SK-N-SH (cell line): ENCODE data around the gene KCNJ16. TPM values are rescaled to one million over a fixed set of nuclear protein-coding genes. Genes with fewer than 3 reads are reported as not detected.

Experiments used
- CTCF ChIA-PET: fragments of 300-600, 350-600 bp; formaldehyde crosslinking; extraction: SDS; loops from one replicate; lab custom pipeline; 2021; lab: Yijun Ruan, JAX
- POLR2A ChIA-PET: fragments of 350-600 bp; sonication (Branson Sonifier 250); formaldehyde crosslinking; extraction: SDS; loops from one replicate; lab custom pipeline; 2020; ENCODE audit warnings: antibody characterized with exemption, inconsistent platforms; lab: Yijun Ruan, JAX
- DNase-seq: peaks from one replicate; pipeline ENCODE4 v3.0.0; 2012
- H2AFZ ChIP-seq: fragments of 200-600 bp; sonication (generic); 2 replicates; pipeline ENCODE4 v1.8.1; 2016; ENCODE audit warnings: antibody characterized with exemption, mild to moderate bottlenecking, low read depth
- H3F3A ChIP-seq: fragments of 200-600 bp; sonication (generic); replicated peaks from 2 replicates; pipeline ENCODE3; 2016; ENCODE audit warnings: antibody characterized with exemption, mild to moderate bottlenecking; ENCODE audit not compliant: insufficient read depth
- H3K27ac ChIP-seq, 2 experiments: fragments of 200-500 bp in 1 of 2; fragments of 200-600 bp in 1 of 2; sonication (Bioruptor generic) in 1 of 2; sonication (generic), shearing (Covaris generic) in 1 of 2; 2 replicates each; pipeline versions ENCODE4 v1.5.1 to v1.6.1; 2014 to 2016; ENCODE audit warnings: low read depth in 2 of 2, inconsistent platforms in 1 of 2, low read length in 1 of 2, mild to moderate bottlenecking in 1 of 2, mixed read lengths in 1 of 2
- H3K27me3 ChIP-seq: fragments of 200-600 bp; sonication (generic), shearing (Covaris generic); 2 replicates; pipeline ENCODE4 v1.6.1; 2016; ENCODE audit warnings: mixed run types; ENCODE audit not compliant: insufficient read depth
- H3K36me3 ChIP-seq, 2 experiments: fragments of 200-500 bp in 1 of 2; fragments of 200-600 bp in 1 of 2; sonication (Bioruptor generic) in 1 of 2; sonication (generic) in 1 of 2; replicated peaks in 1 of 2; 2 replicates each; pipeline versions ENCODE3 to v1.5.1; 2014 to 2016; ENCODE audit warnings: low read length in 1 of 2, mild to moderate bottlenecking in 1 of 2; ENCODE audit not compliant: insufficient read depth in 2 of 2, control insufficient read depth in 1 of 2
- H3K4me1 ChIP-seq, 2 experiments: fragments of 200-500 bp in 1 of 2; fragments of 200-600 bp in 1 of 2; sonication (Bioruptor generic) in 1 of 2; sonication (generic), shearing (Covaris generic) in 1 of 2; 2 replicates each; pipeline versions ENCODE4 v1.5.1 to v1.6.1; 2014 to 2016; ENCODE audit warnings: low read depth in 1 of 2, low read length in 1 of 2, mixed run types in 1 of 2; ENCODE audit not compliant: insufficient read depth in 2 of 2, control insufficient read depth in 1 of 2
- H3K4me2 ChIP-seq: fragments of 200-600 bp; sonication (generic), shearing (Covaris generic); 2 replicates; pipeline ENCODE4 v1.6.1; 2017; ENCODE audit warnings: mixed run types
- H3K4me3 ChIP-seq, 2 experiments: fragments of 200-500 bp in 1 of 2; fragments of 200-600 bp in 1 of 2; sonication (Bioruptor generic) in 1 of 2; sonication (generic), shearing (Covaris generic) in 1 of 2; 2 replicates each; pipeline versions ENCODE4 v1.5.1 to v1.8.1; 2014 to 2016; ENCODE audit warnings: low read depth in 2 of 2, inconsistent platforms in 1 of 2, low read length in 1 of 2, mild to moderate bottlenecking in 1 of 2, mixed read lengths in 1 of 2, moderate library complexity in 1 of 2
- H3K79me2 ChIP-seq: fragments of 200-600 bp; sonication (generic); 2 replicates; pipeline ENCODE4 v1.8.1; 2017; ENCODE audit warnings: mild to moderate bottlenecking; ENCODE audit not compliant: insufficient read depth
- H3K9ac ChIP-seq: fragments of 200-600 bp; sonication (generic); 2 replicates; pipeline ENCODE4 v1.6.1; 2017; ENCODE audit warnings: mixed run types
- H3K9me2 ChIP-seq: fragments of 200-600 bp; sonication (generic); 2 replicates; pipeline ENCODE4 v1.6.1; 2017; ENCODE audit warnings: mixed run types
- H3K9me3 ChIP-seq: fragments of 200-600 bp; sonication (generic); 2 replicates; pipeline ENCODE4 v1.6.1; 2017; ENCODE audit warnings: mixed run types, mild to moderate bottlenecking, moderate library complexity
- H4K20me1 ChIP-seq: fragments of 200-600 bp; sonication (generic); 2 replicates; pipeline ENCODE4 v1.6.1; 2017; ENCODE audit warnings: mild to moderate bottlenecking, mixed run types; ENCODE audit not compliant: insufficient read depth
- CHD2 ChIP-seq: fragments of 150-350 bp; IDR thresholded peaks from 2 replicates; pipeline ENCODE4 v1.6.1; 2018; ENCODE audit warnings: low read length; ENCODE audit not compliant: partially characterized antibody
- FOSL2 ChIP-seq: IDR thresholded peaks from 2 replicates; pipeline ENCODE4 v1.4.0; 2012; ENCODE audit warnings: low read depth, mild to moderate bottlenecking, moderate library complexity, borderline replicate concordance
- FOXM1 ChIP-seq: IDR thresholded peaks from 2 replicates; pipeline ENCODE4 v1.4.0; 2012; ENCODE audit warnings: low read depth, mild to moderate bottlenecking
- MEF2A ChIP-seq: IDR thresholded peaks from 2 replicates; pipeline ENCODE4 v1.4.0; 2012; ENCODE audit warnings: low read depth, borderline replicate concordance
- MXI1 ChIP-seq: IDR thresholded peaks from 2 replicates; pipeline ENCODE4 v1.6.1; 2012; ENCODE audit warnings: mild to moderate bottlenecking, low read depth, low read length, improper control_type of control experiment
- POLR2AphosphoS5 ChIP-seq: IDR thresholded peaks from 2 replicates; pipeline ENCODE4 v1.6.1; 2012; ENCODE audit warnings: low read depth, low read length
- REST ChIP-seq: IDR thresholded peaks from 2 replicates; pipeline ENCODE4 v1.6.1; 2012; ENCODE audit warnings: mild to moderate bottlenecking, low read depth, low read length, moderate library complexity
- RXRA ChIP-seq: IDR thresholded peaks from 2 replicates; pipeline ENCODE4 v1.4.0; 2012; ENCODE audit warnings: low read depth, mild to moderate bottlenecking, borderline replicate concordance
- TCF12 ChIP-seq: IDR thresholded peaks from 2 replicates; pipeline ENCODE4 v1.4.0; 2012
- TEAD4 ChIP-seq: IDR thresholded peaks from 2 replicates; pipeline ENCODE4 v1.4.0; 2012; ENCODE audit warnings: mild to moderate bottlenecking, borderline replicate concordance; ENCODE audit not compliant: insufficient read depth
- WGBS: methylation state at CpG from one replicate; pipeline ENCODE4 v1.1.6; 2017; ENCODE audit warnings: low lambda C conversion rate; 5-methylcytosine and 5-hydroxymethylcytosine counted together
- polyA plus RNA-seq, 3 experiments: library from polyadenylated mRNA; depleted of rRNA; stranded (reverse); fragments of >200 nt; gene quantifications; 2 replicates each; pipeline ENCODE4 v1.2.3, GENCODE V29; 2012

KCNJ16 gene
- polyA plus RNA-seq, 1 of the 3 experiments (the other 2 are of a cell fraction): not detected

GRCh38 chr17:70111201-70111600 is 36.2 kb downstream of the KCNJ16 start:
- H3K36me3 ChIP-seq: no peaks in the 10 kb centered on the region
- H2AFZ ChIP-seq: no peak overlapping the region
- H3K9me2 ChIP-seq: no peaks in the 10 kb centered on the region
- H3K27ac ChIP-seq: no peak overlapping the region
- H3K27me3 ChIP-seq: no peaks in the 10 kb centered on the region
- H3K4me1 ChIP-seq: peaks cover 0 to 3% of the 10 kb centered on the region in 2 experiments; a peak in 1 of 4 replicates
- peaks cover 2% of the 10 kb centered on the region for H3F3A ChIP-seq
- H3K9ac ChIP-seq: no peak overlapping the region
- ChIA-PET CTCF (interaction anchor here (1.0 to 2.6 kb wide), 3 partner anchors 12 to 48 kb away, joined by 3 to 9 read pairs (median 3); no protein-coding TSS in a partner anchor), POLR2A (no interaction called here)
- no peak for TF ChIP-seq MXI1
- TF ChIP-seq FOXM1: no peak
- TF ChIP-seq MEF2A: no peak
- no peak for TF ChIP-seq CHD2
- no peak for TF ChIP-seq POLR2AphosphoS5
- TF ChIP-seq FOSL2: no peak
- TF ChIP-seq RXRA: no peak
- no peak for TF ChIP-seq REST
- WGBS: 86% methylated on average over 4 of the region's 4 CpGs
- DNase-seq: no peak
- no peak overlapping the region for H3K4me3 ChIP-seq
- no peaks in the 10 kb centered on the region for H4K20me1 ChIP-seq
- no peaks in the 10 kb centered on the region for H3K9me3 ChIP-seq
- H3K4me2 ChIP-seq: no peak overlapping the region
- no peaks in the 10 kb centered on the region for H3K79me2 ChIP-seq

DNA sequence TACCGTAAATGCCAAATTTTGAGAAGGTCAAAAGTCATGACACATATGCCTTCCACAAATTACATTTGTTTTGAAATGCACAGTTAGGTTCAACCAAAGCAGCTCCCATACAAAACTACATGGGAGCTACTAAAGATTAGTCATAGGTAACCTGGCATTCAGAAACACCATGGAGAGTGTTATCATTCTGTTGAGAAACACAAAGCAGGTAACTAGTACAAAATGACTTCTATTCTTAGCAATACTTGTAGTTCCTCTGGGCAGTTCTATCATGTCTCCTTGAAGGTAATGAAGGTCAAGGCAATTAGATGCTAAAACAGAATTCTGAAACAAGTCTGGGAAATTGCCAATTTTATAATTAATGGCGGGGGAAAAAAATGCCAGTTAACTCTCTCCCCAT is 39.4 kb downstream of the KCNJ16 start:
- H3K9ac ChIP-seq: no peak overlapping the region
- CTCF ChIA-PET: interaction anchor here (1.4 kb wide), 2 partner anchors 30 to 1342 kb away, joined by 3 to 4 read pairs; no protein-coding TSS in a partner anchor

More for the DNA sequence above, 39.4 kb downstream of the KCNJ16 start:
- POLR2A ChIA-PET: no interaction called here
- H3K9me2 ChIP-seq: no peaks in the 10 kb centered on the region
- no peaks in the 10 kb centered on the region for H3K36me3 ChIP-seq
- no peak for DNase-seq
- 73% methylated on average over 2 of the region's 2 CpGs for WGBS
- no peaks in the 10 kb centered on the region for H3K9me3 ChIP-seq
- peaks cover 0 to 3% of the 10 kb centered on the region in 2 experiments; a peak in 1 of 4 replicates for H3K4me1 ChIP-seq
- TF ChIP-seq TCF12 (no peak), TEAD4 (no peak)
- TF ChIP-seq, all 33 proteins: peak for 0
- H3K27me3 ChIP-seq: no peaks in the 10 kb centered on the region
- H2AFZ ChIP-seq: no peak overlapping the region
- no peak overlapping the region for H3K4me3 ChIP-seq
- H4K20me1 ChIP-seq: no peaks in the 10 kb centered on the region
- H3F3A ChIP-seq: no peaks in the 10 kb centered on the region
- H3K79me2 ChIP-seq: no peaks in the 10 kb centered on the region
- H3K4me2 ChIP-seq: no peak overlapping the region
- H3K27ac ChIP-seq: no peak overlapping the region
